Progenitor cell of endocrine pancreas (in vitro differentiated cells): ENCODE measurements around the gene SUSD4. TPM values are rescaled to one million over a fixed set of nuclear protein-coding genes. Genes with fewer than 3 reads are reported as not detected.

Source experiments
- DNase-seq: peaks from one replicate; pipeline ENCODE4 v3.0.0; 2021; ENCODE audit warnings: low spot score; ENCODE audit not compliant: unreplicated experiment
- H3K27ac Mint-ChIP-seq: 2 replicates; pipeline ENCODE4 v1.8.0; 2021; ENCODE audit warnings: mild to moderate bottlenecking, moderate library complexity, mixed read lengths
- H3K27me3 Mint-ChIP-seq: 2 replicates; pipeline ENCODE4 v1.8.0; 2021; ENCODE audit warnings: mixed read lengths
- H3K36me3 Mint-ChIP-seq: 2 replicates; pipeline ENCODE4 v1.8.0; 2022; ENCODE audit warnings: mixed read lengths; ENCODE audit not compliant: insufficient read depth
- H3K4me1 Mint-ChIP-seq: 2 replicates; pipeline ENCODE4 v1.8.0; 2021; ENCODE audit warnings: low read depth, mixed read lengths
- H3K4me3 Mint-ChIP-seq: 2 replicates; pipeline ENCODE4 v1.8.0; 2021; ENCODE audit warnings: low read depth, mild to moderate bottlenecking, moderate library complexity, mixed read lengths
- H3K9me3 Mint-ChIP-seq: 2 replicates; pipeline ENCODE4 v1.8.0; 2021; ENCODE audit warnings: low read depth, mixed read lengths
- total RNA-seq: library from RNA; stranded (reverse); gene quantifications from 2 replicates; pipeline ENCODE4 v1.2.1, GENCODE V29; 2021
- TF ChIP-seq, protein P1 (sequence below): fragments of 200-600 bp; sonication (generic); IDR thresholded peaks from one replicate; pipeline ENCODE4 v1.5.0; 2021; ENCODE audit warnings: antibody characterized with exemption, mild to moderate bottlenecking; ENCODE audit not compliant: unreplicated experiment

SUSD4 gene
- total RNA-seq, 1 donor from 2014 or later = 6.0 TPM

DNA sequence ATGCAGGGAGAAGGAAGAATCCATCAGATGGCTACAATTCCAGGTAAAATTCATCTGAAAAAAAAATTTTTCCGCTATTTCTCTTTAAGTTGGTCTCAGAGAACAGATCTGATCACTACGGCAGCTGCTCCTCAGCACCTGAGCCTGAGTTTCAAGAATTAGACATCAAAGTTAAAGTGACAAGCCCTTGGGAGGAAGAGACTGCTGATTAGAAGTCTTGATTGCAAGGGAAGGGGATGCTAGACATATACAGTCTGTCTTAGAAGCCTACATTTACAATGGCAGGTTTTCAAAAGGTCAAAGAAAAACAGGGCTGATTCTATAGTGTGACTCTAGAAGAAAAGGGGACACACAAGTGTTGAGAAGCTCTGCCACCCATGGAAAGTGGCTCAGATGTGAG lies 48.3 kb downstream of the SUSD4 start:
- Mint-ChIP-seq H3K4me3 (no peak overlapping the region), H3K36me3 (no peaks in the 10 kb centered on the region), H3K27ac (no peak overlapping the region), H3K27me3 (peaks cover 3% of the 10 kb centered on the region), H3K9me3 (no peaks in the 10 kb centered on the region), H3K4me1 (no peaks in the 10 kb centered on the region)
- TF ChIP-seq, protein P1, sequence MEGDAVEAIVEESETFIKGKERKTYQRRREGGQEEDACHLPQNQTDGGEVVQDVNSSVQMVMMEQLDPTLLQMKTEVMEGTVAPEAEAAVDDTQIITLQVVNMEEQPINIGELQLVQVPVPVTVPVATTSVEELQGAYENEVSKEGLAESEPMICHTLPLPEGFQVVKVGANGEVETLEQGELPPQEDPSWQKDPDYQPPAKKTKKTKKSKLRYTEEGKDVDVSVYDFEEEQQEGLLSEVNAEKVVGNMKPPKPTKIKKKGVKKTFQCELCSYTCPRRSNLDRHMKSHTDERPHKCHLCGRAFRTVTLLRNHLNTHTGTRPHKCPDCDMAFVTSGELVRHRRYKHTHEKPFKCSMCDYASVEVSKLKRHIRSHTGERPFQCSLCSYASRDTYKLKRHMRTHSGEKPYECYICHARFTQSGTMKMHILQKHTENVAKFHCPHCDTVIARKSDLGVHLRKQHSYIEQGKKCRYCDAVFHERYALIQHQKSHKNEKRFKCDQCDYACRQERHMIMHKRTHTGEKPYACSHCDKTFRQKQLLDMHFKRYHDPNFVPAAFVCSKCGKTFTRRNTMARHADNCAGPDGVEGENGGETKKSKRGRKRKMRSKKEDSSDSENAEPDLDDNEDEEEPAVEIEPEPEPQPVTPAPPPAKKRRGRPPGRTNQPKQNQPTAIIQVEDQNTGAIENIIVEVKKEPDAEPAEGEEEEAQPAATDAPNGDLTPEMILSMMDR = no peak
- DNase-seq = no peak

DNA sequence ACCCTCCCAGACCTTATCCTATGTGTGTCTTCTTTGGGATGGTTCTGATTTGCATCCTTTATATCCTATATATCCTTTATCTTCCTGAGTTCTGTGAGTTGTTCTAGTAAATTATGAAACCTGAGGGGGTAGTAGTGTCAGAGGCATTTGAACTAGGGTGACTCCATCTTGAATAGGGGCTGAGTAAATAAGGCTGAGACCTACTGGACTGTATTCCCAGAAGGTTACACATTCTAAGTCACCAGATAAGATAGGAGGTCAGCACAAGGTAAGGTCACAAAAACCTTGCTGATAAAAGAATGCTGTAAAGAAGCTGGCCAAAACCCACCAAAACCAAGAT lies 50.6 kb downstream of the SUSD4 start:
- H3K4me1 Mint-ChIP-seq = no peaks in the 10 kb centered on the region
- TF ChIP-seq, protein P1 = no peak
- no peaks in the 10 kb centered on the region for H3K36me3 Mint-ChIP-seq
- DNase-seq = no peak
- no peak overlapping the region for H3K4me3 Mint-ChIP-seq
- H3K27me3 Mint-ChIP-seq = peaks cover 3% of the 10 kb centered on the region
- H3K27ac Mint-ChIP-seq = no peak overlapping the region
- H3K9me3 Mint-ChIP-seq = no peaks in the 10 kb centered on the region

DNA sequence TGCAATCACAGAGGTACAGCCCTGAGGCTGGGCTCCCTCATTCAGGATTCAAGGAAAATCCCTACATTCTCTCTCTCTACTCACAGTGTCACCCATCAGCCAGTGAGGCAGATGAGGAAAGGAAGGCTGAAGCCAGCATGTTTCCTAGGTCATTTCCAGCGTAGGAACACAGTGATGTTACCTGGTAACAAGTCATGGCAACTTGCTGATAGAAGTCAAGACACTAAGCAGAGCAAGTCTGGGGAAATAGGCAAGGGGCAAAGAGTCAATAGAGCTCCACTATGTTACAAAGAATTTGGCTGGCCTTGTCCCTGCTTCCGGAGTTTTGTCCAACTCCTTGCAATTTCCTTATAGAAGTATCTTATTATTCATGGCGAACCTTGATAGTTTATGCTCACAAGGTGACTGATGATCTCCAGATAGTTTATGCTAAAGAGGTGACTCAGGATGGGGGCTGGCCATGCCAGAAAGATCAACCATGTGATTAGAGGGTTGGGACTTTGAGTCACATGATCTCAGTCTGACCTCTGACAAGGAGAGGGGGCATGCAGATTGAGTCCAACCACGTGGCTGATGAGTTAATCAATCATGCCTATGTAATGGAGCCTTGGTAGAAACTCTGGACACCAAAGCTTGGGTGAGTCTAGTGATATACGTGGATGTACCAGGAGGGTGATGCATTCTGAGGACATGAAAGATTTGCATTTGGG lies 51.1 kb downstream of the SUSD4 start:
- TF ChIP-seq, protein P1 = no peak
- no peaks in the 10 kb centered on the region for H3K4me1 Mint-ChIP-seq
- no peak overlapping the region for H3K4me3 Mint-ChIP-seq
- H3K36me3 Mint-ChIP-seq = no peaks in the 10 kb centered on the region
- no peaks in the 10 kb centered on the region for H3K9me3 Mint-ChIP-seq
- no peak overlapping the region for H3K27ac Mint-ChIP-seq
- DNase-seq = no peak
- H3K27me3 Mint-ChIP-seq = peaks cover 3% of the 10 kb centered on the region

DNA sequence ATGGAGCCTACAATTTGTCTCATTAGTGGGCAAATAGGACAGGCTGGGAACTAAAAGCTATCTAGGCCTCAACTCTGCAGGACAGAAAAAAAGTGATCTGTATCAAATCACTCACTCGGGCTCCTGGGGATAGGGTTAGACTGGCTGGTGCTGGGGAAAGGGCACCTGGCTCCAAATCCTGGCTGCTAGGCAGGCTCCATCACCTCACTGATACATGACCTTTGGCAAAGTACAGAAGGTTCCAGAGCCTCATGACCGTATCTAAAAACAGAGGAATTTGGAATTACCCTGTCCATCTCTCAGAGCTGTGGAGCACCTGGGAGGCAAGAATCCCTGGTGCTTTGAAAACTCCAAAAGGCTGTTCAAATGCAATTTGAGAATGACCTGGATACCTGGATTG lies 51.7 kb downstream of the SUSD4 start:
- peaks cover 3% of the 10 kb centered on the region for H3K27me3 Mint-ChIP-seq
- H3K27ac Mint-ChIP-seq = no peak overlapping the region
- no peaks in the 10 kb centered on the region for H3K36me3 Mint-ChIP-seq
- no peaks in the 10 kb centered on the region for H3K9me3 Mint-ChIP-seq
- no peaks in the 10 kb centered on the region for H3K4me1 Mint-ChIP-seq
- no peak overlapping the region for H3K4me3 Mint-ChIP-seq
- DNase-seq = no peak
- TF ChIP-seq, protein P1 = no peak

DNA sequence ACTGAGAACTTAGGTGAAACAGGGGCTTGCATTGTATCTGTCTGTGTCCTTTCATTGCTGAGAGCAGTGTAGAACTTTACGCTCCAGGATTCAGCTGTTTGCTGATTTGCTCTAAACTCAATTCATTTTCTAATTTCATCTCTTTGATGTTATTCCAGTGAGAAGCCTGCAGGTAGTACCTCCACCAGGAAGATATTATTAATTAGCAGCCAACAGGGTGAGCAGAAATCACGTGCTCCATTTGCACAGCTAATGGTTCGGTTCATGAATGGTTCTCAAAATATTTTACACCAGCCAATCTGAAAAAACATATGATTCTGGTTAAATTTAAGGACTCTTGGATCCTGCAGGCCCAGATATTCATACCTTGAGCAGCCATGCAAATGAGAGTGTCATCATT lies 52.1 kb downstream of the SUSD4 start:
- H3K27me3 Mint-ChIP-seq = peaks cover 3% of the 10 kb centered on the region
- TF ChIP-seq, protein P1 = no peak
- no peaks in the 10 kb centered on the region for H3K9me3 Mint-ChIP-seq
- H3K4me3 Mint-ChIP-seq = no peak overlapping the region
- no peaks in the 10 kb centered on the region for H3K36me3 Mint-ChIP-seq
- H3K27ac Mint-ChIP-seq = no peak overlapping the region
- DNase-seq = no peak
- no peaks in the 10 kb centered on the region for H3K4me1 Mint-ChIP-seq
